Suprapubic skin (tissue), 4 donors: Measurements from ENCODE around the gene TNFRSF14. TPM values are rescaled to one million over a fixed set of nuclear protein-coding genes. Genes with fewer than 3 reads are reported as not detected.

Source experiments
- DNase-seq, 2 donors: peaks; one replicate each; pipeline ENCODE4 v3.0.0-alpha.2; 2019; ENCODE audit warnings: low spot score in 2 of 2
- H3K27ac ChIP-seq: fragments of 200-600 bp; sonication (generic); one replicate; pipeline ENCODE4 v1.5.1; 2019
- H3K27me3 ChIP-seq: fragments of 200-600 bp; sonication (generic); one replicate; pipeline ENCODE4 v1.5.1; 2019
- H3K36me3 ChIP-seq: fragments of 200-600 bp; sonication (generic); one replicate; pipeline ENCODE4 v1.5.1; 2019
- H3K4me1 ChIP-seq: fragments of 200-600 bp; sonication (generic); one replicate; pipeline ENCODE4 v1.5.1; 2019
- H3K4me3 ChIP-seq: fragments of 200-600 bp; sonication (generic); one replicate; pipeline ENCODE4 v1.5.1; 2019; ENCODE audit warnings: mild to moderate bottlenecking
- H3K9me3 ChIP-seq: fragments of 200-600 bp; sonication (generic); one replicate; pipeline ENCODE4 v1.5.1; 2019
- EP300 ChIP-seq: sonication (generic); formaldehyde crosslinking; IDR thresholded peaks from one replicate; pipeline ENCODE4 v1.6.1; 2017; ENCODE audit warnings: antibody characterized with exemption
- POLR2A ChIP-seq, 2 donors: fragments of 450-650 bp; IDR thresholded peaks; one replicate each; pipeline ENCODE4 v1.6.1; 2017; ENCODE audit warnings: antibody characterized with exemption in 2 of 2, mild to moderate bottlenecking in 2 of 2, moderate library complexity in 2 of 2
- POLR2AphosphoS5 ChIP-seq, 3 donors: sonication (generic); formaldehyde crosslinking; IDR thresholded peaks; one replicate each; pipeline ENCODE4 v1.6.1; 2017; ENCODE audit warnings: antibody characterized with exemption in 3 of 3
- WGBS: methylation state at CpG from one replicate; pipeline ENCODE4 v1.1.5; 2018; 5-methylcytosine and 5-hydroxymethylcytosine counted together
- total RNA-seq, 4 donors: library from RNA; depleted of rRNA; stranded (reverse); fragments of >200 nt; gene quantifications; one replicate each; pipeline ENCODE4 v1.1.0, GENCODE V29; 2016
- TF ChIP-seq, protein P1 (sequence below), 2 donors: fragments of 200-600 bp in 1 of 2; fragments of 450-650 bp in 1 of 2; sonication (generic) in 1 of 2; IDR thresholded peaks; one replicate each; pipeline ENCODE4 v1.5.1; 2016 to 2019; ENCODE audit warnings: antibody characterized with exemption in 2 of 2, mild to moderate bottlenecking in 1 of 2, moderate library complexity in 1 of 2

Gene TNFRSF14
- total RNA-seq, 4 donors from 2014 or later = 33.3 to 111 (median 60.9) TPM

GRCh38 chr1:2553871-2554620 lies 2.1 kb upstream of the TNFRSF14 start:
- Histone ChIP-seq H3K27ac (no peak overlapping the region), H3K36me3 (peaks cover 8% of the 10 kb centered on the region), H3K4me1 (peaks cover 53% of the 10 kb centered on the region), H3K27me3 (no peaks in the 10 kb centered on the region), H3K9me3 (no peaks in the 10 kb centered on the region), H3K4me3 (no peak overlapping the region)
- no peak for DNase-seq
- WGBS = 92% methylated on average over 19 of the region's 30 CpGs
- TF ChIP-seq POLR2AphosphoS5 (IDR thresholded peaks at IDR 0.05) (no peak), EP300 (no peak), POLR2A (IDR thresholded peaks at IDR 0.05) (no peak)
- TF ChIP-seq, protein P1, sequence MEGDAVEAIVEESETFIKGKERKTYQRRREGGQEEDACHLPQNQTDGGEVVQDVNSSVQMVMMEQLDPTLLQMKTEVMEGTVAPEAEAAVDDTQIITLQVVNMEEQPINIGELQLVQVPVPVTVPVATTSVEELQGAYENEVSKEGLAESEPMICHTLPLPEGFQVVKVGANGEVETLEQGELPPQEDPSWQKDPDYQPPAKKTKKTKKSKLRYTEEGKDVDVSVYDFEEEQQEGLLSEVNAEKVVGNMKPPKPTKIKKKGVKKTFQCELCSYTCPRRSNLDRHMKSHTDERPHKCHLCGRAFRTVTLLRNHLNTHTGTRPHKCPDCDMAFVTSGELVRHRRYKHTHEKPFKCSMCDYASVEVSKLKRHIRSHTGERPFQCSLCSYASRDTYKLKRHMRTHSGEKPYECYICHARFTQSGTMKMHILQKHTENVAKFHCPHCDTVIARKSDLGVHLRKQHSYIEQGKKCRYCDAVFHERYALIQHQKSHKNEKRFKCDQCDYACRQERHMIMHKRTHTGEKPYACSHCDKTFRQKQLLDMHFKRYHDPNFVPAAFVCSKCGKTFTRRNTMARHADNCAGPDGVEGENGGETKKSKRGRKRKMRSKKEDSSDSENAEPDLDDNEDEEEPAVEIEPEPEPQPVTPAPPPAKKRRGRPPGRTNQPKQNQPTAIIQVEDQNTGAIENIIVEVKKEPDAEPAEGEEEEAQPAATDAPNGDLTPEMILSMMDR (IDR thresholded peaks at IDR 0.05) = no peak

DNA sequence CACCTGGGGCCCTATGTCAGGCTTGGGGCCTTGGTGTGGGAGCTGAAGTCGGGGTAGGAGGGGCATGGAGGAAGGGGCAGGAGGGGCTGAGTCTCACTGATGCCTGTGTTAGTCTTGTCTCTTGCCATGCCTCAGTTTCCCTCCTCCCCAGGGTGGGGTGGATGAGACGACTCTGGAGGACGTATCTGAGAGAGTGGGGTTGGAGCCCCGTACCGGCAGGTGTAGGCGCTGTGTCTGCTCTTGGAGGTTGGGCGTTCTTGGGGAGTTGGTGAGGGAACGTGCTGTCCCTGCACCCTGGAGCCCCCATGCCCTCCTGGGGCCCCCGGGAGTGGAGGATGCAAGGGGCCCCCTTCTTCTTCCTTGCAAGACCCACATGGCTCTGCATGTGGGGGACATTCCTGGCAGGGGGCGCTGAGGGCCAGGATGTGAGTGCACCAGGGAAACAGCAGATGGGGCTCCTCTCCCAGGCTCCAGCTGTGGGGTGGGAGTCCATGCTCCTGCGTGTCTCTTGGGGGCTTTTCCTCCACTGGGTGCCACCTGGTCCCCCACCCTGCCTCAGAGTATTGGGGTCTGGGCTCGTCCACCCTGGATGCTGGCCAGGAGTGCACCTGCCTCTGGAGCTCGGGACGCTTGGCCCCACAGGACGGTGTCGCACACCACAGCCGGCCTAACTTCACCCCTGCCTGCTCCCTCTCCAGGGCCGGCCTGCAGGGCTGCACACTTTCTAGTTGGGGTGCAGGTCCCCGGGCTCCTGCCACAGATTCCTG lies 1.4 kb upstream of the TNFRSF14 start:
- H3K4me1 ChIP-seq = peaks cover 45% of the 10 kb centered on the region
- peaks cover 14% of the 10 kb centered on the region for H3K36me3 ChIP-seq
- no peak for DNase-seq
- H3K4me3 ChIP-seq = peak overlapping the region; percentile 58
- 80% methylated on average over 10 of the region's 19 CpGs for WGBS
- peak overlapping the region; percentile 94 for H3K27ac ChIP-seq
- no peaks in the 10 kb centered on the region for H3K27me3 ChIP-seq
- no peaks in the 10 kb centered on the region for H3K9me3 ChIP-seq
- TF ChIP-seq, protein P1 (IDR thresholded peaks at IDR 0.05) = peak in 1 of 2 donors; percentile 14
- no peak for TF ChIP-seq POLR2AphosphoS5 (IDR thresholded peaks at IDR 0.05)

DNA sequence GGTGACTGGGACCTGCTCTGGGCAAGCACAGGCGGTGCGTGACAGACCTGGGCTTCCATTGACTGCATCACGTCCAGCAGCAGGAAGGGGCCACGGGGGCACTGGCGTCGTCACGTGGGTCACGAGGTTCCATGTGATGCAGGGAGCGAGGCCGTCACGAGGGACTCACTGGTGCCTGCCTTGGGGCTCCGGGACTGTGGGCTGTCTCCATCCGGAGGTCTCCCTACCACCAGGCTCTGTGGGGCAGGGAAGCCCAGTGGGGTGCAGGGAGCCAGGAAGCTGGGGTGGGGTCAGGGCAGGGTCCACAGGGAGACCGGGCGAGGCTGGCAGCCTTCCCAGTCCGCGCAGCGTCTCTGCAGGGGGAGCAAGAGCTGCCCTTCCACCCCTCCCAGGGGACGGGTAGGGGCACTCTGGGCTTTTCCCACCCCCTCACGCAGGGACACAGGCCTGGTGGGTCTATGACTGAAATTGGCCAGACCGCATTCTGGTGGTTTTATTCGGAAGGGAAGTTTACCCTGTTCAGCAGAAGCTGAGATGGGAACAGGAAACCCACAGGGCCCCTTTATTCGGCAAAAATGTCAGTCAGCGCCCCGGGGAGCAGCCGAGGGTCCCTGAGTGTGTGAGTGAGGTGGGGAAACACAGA lies 416 bp upstream of the TNFRSF14 start:
- WGBS = 0% methylated on average over 8 of the region's 26 CpGs
- no peaks in the 10 kb centered on the region for H3K27me3 ChIP-seq
- no peaks in the 10 kb centered on the region for H3K9me3 ChIP-seq
- peak; percentile 94 to 95 for DNase-seq
- peaks cover 43% of the 10 kb centered on the region for H3K4me1 ChIP-seq
- H3K4me3 ChIP-seq = peak overlapping the region; percentile 58
- TF ChIP-seq EP300 (no peak), POLR2AphosphoS5 (IDR thresholded peaks at IDR 0.05) (peak in 2 of 3 donors; percentile 72 to 73), POLR2A (IDR thresholded peaks at IDR 0.05) (peak in 1 of 2 donors; percentile 74)
- TF ChIP-seq, protein P1 (IDR thresholded peaks at IDR 0.05) = no peak
- peak overlapping the region; percentile 94 for H3K27ac ChIP-seq
- peaks cover 23% of the 10 kb centered on the region for H3K36me3 ChIP-seq

GRCh38 chr1:2556678-2557481 lies 709 bp downstream of the TNFRSF14 start:
- WGBS = 12% methylated on average over 7 of the region's 24 CpGs
- TF ChIP-seq POLR2A (IDR thresholded peaks at IDR 0.05) = no peak
- TF ChIP-seq, protein P1 (IDR thresholded peaks at IDR 0.05) = peak in 1 of 2 donors; percentile 8
- no peaks in the 10 kb centered on the region for H3K27me3 ChIP-seq
- H3K27ac ChIP-seq = peak overlapping the region; percentile 94
- peaks cover 34% of the 10 kb centered on the region for H3K36me3 ChIP-seq
- H3K4me1 ChIP-seq = peaks cover 43% of the 10 kb centered on the region
- DNase-seq = no peak
- H3K4me3 ChIP-seq = peak overlapping the region; percentile 58
- no peaks in the 10 kb centered on the region for H3K9me3 ChIP-seq
